Retina (tissue), 1 donor: ENCODE measurements around the gene CATSPERB.
A peak's percentile ranks its signal among the peaks of the same experiment; 100 is the strongest.
"Not testable (repeated sequence)": the region's sequence is repeated elsewhere in the genome, so short reads cannot be mapped to it uniquely, and the experiment has no call there.

Experiments
- DNase-seq: peaks from one replicate; pipeline ENCODE4 v3.0.0-alpha.2; 2016

The CATSPERB gene

DNA sequence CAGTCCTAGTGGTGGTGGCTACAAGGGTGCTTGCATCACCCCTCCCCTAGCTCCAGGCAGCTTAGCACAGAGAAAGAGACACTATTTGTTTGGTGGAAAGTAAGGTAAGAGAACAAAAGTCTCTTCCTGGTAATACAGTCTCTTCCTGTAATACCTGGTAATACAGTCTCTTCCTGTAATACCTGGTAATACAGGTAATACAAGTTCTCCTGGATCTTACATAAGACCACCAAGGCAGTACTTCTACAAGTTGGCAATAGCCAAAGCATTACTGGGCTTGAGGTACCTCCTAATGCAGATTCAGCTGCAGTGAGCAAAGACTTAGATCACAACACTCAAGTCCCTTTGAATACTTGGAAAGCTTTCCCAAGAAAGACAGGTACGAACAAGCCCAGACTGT, 77.0 kb downstream of the CATSPERB start:
- DNase-seq: no peak

DNA sequence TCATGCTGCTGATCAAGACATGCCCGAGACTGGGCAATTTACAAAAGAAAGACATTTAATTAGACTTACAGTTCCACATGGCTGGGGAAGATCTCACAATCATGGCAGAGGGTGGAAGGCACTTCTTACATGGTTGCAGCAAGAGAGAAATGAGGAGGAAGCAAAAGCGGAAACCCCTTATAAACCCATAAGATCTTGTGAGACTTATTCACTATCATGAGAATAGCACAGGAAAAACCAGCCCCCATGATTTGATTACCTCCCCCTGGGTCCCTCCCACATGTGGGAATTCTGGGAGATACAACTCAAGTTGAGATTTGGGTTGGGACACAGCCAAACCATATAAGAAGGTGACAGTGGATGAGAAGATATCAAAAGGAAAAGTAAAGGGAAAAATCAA, 78.4 kb downstream of the CATSPERB start:
- no peak for DNase-seq

DNA sequence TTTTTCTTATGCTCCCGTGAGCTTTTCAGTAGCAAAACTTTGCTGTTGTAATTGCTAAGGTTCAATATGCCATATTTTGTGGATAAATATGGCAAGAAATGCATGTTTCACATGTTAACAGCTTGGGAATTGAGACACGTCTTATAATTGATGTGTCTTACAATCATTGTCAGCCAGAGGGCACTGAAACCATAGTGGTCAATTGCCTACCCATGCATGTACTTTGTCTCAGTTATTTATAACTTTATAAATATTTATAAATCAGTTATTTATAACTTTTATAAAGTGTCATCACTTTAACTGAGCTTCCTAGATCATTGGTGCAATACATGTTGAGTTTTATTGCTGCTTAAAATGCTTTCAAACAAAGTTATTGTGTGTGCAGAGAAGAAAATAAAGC, 82.0 kb downstream of the CATSPERB start:
- no peak for DNase-seq

DNA sequence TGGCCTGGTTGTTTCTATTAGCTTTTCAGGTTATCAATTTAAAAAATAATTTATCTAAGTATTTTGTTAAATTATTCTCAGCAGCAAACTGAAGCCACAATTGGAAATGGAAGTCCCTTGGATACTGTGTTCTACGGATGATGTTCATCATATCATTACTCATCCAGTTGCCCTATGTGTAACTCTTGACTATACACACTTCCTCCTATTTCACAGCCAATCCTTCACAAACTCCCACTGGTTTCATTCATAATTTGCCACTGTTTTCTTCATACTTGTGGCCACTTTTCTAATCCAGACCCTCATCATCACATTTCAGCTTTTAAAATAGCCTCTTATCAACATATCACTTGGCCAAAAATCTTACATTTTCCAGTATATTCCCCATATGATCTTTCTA, 84.0 kb downstream of the CATSPERB start:
- no peak for DNase-seq

DNA sequence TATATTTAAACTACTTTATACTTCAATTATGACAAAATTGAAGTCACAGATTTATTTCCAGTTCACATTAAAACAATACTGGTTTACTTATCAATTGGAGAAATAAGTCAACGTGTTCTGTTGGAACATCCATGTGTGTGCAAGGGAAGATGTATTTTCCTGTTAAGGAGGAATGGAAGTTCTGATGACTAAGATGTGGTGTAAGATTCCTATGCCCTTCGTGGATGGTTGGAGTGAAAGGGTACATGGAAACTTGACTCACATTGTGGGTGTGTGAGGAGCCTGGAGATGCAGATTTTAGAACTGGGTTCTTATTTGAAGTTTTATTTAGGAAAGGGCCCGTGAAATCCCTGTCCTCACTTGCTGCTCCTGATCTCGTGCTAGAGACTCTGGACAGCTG, 95.3 kb downstream of the CATSPERB start:
- no peak for DNase-seq

DNA sequence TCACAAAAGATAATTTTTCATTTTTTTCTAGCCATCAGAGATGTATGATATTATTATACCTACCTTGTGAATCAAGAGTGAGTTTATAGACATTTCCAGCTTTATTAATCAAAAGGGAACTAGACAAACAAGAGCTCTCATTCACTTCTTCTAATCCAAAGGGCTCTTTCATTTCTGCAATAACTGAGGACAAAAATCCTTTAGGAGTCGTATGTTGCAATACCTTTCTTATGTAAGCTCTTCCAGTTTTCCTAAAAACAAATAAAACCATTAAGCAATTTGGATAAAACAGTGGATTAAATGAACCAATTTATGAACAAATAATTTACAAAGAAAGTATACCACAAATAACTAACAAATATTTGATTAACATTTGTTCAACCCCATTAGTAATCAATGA, 107.1 kb downstream of the CATSPERB start:
- DNase-seq: no peak

DNA sequence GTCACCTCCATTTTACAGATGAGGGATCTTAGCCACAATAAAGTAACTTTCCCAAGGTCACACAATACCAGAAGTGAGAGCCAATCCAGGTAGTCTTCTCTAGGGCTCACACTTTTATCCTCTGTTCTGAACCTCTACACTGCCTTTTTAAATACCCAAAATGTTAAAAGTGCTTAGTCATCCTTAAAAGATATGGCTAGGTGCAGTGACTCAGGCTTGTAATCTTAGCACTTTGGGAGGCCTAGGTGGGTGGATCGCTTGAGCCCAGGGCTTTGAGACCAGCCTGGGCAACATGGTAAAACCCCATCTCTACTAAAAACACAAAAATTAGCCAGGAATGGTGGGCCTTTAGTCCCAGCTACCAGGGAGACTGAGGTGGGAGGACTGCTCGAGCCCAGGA, 117.7 kb downstream of the CATSPERB start:
- DNase-seq: no peak

DNA sequence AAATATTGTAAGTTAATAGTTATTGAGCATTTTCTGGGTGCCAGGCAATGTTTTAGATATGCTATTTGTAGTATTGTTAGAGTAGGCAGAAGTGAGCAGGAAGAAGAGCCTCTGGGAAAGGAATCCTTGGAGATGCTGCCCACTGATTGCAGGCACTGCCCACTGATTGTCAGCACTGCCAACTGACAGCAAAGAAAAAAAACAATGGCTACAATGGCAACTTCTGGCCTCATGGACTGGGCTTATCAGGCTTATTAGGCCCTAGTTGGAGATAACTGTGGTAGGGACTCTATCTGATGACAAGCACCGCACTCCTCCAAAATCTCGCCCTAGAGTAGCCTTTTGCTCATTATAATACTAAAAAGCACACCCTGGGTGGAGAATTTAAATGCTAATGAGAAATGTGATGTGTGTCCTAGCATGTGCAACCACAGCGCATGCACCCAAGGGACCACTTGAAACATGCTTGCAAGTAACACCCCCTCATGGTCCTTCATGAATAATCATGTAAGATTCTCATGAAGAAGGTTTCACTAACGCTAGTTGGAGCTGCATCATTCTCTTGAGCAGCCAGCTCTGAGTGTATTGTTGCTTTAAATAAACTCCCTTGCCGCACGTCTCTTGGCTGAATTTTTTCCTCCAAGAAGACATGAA, 118.3 kb downstream of the CATSPERB start:
- no peak for DNase-seq

DNA sequence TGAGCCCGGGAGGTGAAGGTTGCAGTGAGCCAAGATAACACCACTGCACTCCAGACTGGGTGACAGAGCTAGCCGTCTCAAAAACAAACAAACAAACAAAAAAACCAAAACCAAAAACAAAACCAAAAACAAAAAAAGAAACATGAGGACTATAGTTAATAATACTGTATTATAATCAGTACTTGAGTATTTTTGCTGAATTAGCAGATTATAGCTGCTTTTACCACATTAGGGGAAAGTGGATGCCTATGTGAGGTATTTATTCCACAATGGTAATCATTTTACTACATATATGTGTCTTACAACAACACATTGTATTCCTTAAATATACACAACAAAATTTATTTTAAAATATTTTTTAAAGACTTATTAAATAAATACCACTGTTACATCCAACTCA, 120.4 kb downstream of the CATSPERB start:
- no peak for DNase-seq

DNA sequence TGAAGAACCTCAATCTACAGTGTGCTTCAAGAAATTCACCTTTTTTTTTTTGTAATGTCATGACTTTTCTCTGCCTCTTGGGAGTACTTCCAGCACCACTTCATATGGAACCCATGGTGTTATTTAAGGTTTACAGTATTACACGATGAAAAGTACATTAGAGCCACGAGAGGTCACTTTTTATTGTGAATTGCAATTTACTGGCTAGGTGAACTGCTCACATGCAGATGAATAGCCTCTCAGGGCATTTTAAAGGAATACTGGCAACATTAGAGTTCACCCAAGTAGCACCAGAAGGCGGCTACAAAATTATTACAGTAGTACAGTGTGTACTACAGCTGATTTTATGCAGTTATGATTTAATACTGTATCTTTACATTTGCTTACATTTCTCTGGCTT, 122.7 kb downstream of the CATSPERB start:
- no peak for DNase-seq

DNA sequence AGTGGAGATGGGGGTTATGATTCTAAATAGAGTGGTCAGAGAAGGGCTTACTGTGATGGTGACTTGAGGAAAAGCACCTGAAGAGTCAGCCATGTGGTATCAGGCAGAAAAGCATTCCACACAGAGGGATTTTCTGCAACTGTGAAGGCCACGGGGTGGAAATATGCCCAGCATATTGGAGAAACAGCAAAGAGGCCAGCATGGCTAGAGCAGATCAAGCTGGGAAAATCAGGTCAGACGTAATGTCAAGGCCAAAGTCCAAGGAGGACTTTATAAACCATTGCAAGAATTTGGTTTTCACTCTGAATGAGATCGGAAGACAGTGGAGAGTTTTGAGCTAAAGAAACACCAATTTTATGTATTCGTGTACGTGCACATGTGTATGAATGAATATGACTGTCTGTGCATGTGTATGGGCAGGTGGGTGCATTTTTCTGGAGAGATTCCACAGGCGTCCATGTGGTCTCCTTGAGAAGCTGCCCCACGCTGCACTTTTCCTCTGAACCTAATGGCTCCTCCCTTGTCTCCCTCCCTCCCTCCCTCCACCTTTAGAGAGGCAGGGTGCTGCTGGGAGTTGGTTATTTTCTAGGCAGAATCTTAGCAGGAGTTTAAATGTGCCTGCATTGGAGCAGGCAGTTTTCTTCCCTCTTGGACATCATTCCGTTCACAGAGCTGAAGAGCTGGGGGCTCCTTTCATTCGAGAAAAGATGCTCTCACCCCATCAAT, 124.4 kb downstream of the CATSPERB start:
- no peak for DNase-seq

DNA sequence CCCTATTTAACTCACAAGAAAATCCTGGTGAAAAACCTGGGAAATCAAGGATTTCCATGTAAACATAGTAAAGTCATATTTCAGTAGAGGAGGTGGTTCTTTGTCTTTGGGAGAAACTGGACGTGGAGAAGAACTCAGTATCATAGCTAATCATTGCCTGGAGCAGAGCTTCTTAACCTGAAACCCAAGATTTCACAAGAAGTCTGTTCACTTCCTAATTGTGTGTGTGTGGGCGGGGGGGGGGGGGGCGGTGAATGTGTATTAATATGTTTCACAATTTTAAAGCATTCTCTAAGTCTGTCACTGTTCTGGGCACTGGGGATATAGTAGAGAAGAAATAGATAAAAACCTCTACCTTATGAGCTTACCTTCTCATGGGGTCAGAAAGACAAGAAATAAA, 125.0 kb downstream of the CATSPERB start:
- DNase-seq: no peak

DNA sequence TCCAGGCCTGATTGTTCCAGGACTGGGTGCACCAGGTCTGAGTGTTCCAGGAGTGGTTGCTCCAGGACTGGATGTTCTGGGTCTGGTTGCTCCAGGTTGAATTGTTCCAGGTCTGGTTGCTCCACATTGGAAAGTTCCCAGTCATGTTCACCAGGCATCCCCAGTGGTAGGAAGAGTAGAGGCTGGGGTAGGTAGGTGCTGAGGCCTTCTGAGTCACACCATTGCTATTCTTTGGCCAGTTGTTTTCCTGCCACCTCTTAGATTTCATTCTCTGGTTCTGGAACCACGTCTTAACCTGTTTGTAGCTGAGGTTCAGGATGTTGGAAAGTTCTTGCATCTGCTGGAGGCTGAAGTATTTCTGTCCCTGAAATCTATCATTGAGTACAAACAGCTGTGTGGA, 127.3 kb downstream of the CATSPERB start:
- not testable (repeated sequence) for DNase-seq

DNA sequence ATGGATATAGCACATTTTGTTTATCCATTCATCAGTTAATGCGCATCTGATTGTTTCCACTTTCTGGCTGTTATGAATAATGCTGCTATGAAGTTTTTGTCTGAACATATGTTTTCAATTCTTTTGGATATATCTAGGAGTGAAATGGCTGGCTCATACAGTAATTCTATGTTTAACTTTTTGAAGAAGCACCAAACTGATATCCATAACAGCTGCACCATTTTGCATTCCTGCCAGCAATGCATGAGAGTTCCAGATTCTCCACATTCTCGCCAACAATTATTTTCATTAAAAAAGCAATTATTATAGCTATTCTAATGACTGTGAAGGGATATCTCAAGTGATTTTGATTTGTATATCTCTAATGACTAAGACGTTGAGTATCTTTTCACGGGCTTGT, 131.9 kb downstream of the CATSPERB start:
- DNase-seq: no peak

DNA sequence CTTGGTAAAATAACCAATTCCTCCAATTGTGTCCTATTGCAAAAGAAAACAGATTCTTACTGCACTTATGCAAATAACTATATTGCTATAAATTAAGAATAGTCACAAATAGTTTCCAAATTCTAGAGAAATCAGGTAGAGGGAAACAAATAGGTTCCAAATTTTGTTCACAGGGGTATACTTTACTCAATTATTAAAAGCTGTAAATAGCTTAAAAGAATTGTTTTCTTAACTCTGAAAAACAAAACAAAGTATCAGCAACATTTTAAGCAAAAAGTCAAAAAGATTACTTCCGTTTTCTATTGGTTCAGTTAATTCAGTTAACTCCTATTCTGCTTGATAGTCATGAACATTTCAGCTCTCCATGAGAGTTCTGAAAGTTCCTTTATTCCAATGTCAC, 136.2 kb downstream of the CATSPERB start:
- DNase-seq: no peak

DNA sequence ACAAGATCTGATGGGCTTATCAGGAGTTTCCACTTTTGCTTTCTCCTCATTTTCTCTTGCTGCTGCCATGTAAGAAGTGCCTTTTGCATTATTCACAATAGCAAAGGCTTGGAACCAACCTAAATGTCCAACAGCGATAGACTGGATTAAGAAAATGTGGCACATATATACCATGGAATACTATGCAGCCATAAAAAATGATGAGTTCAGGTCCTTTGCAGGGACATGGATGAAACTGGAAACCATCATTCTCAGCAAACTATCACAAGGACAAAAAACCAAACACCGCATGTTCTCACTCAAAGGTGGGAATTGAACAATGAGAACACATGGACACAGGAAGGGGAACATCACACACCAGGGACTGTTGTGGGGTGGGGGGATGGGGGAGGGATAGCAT, 137.9 kb downstream of the CATSPERB start:
- DNase-seq: not testable (repeated sequence)

DNA sequence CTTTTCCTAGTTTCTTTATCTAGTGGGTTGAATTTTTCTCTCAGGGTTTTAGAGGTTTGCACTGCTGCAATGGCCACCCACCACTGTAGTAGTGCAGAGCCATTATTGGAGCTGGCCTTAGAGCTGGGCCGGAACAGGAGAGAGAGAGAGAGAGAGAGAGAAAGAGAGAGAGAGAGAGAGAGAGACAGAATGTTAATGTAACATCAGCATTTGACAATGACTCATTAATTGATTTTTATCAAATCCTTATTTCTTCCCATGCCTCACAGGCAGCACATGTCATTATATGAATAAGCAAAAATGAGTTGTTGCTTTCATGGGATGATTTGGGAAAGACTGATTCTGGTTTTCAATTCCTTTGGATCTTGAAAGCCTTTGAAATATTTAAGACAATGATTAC, 145.5 kb downstream of the CATSPERB start:
- no peak for DNase-seq

DNA sequence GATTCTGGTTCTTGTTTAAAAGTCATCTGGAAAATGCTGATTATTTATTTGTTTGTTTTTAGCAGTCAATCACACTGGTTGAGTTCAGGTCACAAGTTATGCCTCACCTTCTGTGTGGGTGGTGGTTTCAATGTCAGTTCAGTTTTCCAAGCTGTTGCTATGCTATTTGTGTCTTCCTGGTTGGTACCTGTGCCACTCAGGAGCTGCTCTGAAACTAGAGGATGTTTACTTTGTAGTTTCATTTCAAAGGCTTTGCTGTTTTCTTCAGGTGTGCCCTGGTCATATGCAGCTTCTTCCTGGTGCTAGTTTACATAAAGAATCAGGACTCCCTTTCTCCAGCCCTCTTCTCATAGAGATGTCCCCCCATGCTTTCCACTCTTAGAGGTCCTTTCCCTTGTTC, 146.0 kb downstream of the CATSPERB start:
- DNase-seq: no peak

DNA sequence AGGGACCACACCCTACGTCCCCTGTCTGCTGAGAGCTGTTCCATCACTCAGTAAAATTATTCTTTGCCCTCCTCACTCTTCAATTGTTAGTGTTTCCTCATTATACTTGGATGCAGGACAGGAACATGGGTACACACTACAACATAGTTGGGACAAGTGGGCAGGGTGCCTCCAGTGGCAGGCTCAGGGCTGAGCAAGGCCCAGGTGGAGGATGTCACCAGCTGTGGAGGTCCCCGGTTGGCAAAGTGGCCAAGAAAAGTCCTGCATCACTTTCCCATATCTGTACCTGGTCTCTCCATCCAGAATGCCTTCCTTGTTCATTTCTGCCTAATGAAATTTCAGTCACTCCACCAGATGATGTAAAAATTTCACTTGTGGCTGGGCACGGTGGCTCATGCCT, 149.1 kb downstream of the CATSPERB start:
- DNase-seq: no peak

DNA sequence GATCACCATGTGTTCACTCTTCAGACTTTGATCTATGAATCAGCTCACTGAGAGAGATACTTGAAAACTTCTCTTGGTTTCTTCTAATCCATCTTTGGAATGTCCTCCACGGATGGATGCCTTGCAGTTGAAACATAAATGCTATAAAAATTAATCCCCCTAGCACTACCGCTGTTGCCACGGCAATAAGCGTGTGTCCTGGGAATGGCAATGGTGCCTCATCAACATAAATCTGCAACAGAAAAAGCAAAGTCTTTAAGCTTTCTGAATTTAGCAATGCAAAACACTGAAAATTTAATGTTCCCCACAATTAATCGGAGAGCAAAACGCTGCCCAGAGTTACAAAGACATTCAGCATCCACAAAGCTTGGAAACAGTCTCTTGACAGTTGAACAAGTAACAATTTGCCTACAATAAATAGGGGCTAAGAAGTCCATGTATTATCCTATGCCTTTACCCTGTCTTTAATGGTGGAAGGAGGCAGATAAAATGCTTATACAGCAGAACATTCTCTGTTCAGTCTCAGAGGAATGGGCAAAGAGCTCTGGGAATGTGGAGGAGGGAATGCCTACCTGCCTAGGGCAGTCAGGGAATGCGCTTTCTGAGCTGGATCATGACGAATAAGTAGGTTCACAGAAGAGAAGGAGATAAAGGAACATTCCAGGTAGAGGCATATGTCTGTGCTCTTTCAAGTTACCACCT, 150.9 kb downstream of the CATSPERB start:
- DNase-seq: peak; percentile 11

DNA sequence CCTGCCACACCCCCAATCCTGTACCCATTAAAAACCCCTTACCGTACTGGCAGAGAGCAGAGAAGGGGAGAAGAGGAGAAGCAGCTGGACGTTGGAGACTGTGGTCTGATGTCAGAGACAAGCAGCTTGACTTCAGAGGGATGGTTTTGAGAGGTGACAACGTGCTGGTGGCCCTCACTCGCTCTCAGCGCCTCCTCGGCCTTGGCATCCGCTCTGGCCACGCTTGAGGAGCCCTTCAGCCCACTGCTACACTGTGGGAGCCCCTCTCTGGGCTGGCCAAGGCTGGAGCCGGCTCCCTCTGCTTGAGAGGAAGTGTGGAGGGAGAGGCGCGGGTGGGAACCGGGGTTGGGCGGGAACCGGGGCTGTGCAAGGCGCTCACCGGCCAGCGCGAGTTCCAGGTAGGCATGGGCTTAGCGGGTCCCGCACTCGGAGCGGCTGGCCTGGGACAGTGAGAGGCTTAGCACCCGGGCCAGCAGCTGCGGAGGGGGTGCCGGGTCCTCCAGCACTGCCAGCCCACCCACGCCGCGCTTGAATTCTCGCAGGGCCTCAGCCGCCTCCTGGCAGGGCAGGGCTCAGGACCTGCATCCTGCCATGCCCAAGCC, 154.2 kb downstream of the CATSPERB start:
- no peak for DNase-seq

DNA sequence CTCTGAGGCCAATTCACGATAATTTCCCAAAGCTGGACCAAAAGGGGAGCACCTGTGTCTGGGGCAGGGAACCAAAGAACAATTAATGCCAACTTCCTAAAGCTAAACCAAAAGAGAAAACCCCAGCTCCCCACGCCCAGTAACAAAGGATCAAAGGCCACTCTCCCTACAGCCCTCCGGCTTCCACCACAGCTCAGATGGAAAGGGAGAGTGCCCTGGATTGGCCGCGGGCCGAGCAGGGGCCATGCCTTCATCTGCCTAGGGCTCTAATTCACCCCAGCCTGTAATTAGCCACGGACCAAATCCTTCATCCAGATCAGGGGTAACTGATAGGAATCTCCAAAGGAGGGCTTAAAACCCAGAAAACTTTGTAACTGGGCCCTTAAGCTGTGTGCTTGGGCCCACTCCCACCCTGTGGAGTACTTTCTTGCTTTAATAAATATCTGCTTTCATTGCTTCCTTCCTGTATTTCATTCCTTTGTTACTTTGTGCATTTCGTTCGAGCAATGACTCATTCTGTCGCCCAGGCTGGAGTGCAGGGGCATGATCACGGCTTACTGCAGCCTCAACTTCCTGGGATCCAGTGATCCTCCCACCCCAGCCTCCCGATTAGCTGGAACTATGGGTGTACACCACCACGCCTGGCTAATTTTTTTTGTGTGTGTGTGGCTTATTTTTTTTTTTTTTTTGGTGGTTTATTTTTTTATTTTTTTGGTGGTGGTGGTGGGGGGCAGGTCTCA, 156.2 kb downstream of the CATSPERB start:
- DNase-seq: peak; percentile 16
